Spleen (tissue), 11 donors: ENCODE measurements around the gene ACADS. TPM values are rescaled to one million over a fixed set of nuclear protein-coding genes. Genes with fewer than 3 reads are reported as not detected.
A peak's percentile ranks its signal among the peaks of the same experiment; 100 is the strongest.

Source experiments
- DNase-seq: peaks from one replicate; pipeline ENCODE4 v3.0.0-alpha.2; 2020
- H3K27ac ChIP-seq, 8 donors: fragments of 200-600 bp; sonication (generic) in 7 of 8; 1 replicate in 4 of 8; 2 replicates in 4 of 8; pipeline versions ENCODE4 v1.5.0 to v1.8.0; 2016 to 2021; ENCODE audit warnings: inconsistent platforms in 4 of 8, mild to moderate bottlenecking in 4 of 8, moderate library complexity in 1 of 8
- H3K27me3 ChIP-seq, 7 donors: fragments of 200-600 bp; sonication (generic) in 6 of 7; replicated peaks in 1 of 7; 1 replicate in 4 of 7; 2 replicates in 3 of 7; pipeline versions ENCODE4 v1.5.0 to v1.8.0; 2016 to 2021; ENCODE audit warnings: inconsistent platforms in 3 of 7, mild to moderate bottlenecking in 1 of 7
- H3K36me3 ChIP-seq, 6 donors: fragments of 200-600 bp; sonication (generic) in 5 of 6; 1 replicate in 4 of 6; 2 replicates in 2 of 6; pipeline versions ENCODE4 v1.5.0 to v1.8.0; 2016 to 2021; ENCODE audit warnings: inconsistent platforms in 2 of 6
- H3K4me1 ChIP-seq, 6 donors: fragments of 200-600 bp; sonication (generic) in 5 of 6; 1 replicate in 3 of 6; 2 replicates in 3 of 6; pipeline versions ENCODE4 v1.5.0 to v1.8.0; 2016 to 2021; ENCODE audit warnings: inconsistent platforms in 3 of 6
- H3K4me3 ChIP-seq, 8 donors: fragments of 200-600 bp; sonication (generic) in 7 of 8; 1 replicate in 4 of 8; 2 replicates in 4 of 8; pipeline versions ENCODE4 v1.5.0 to v1.8.0; 2016 to 2021; ENCODE audit warnings: inconsistent platforms in 4 of 8, mild to moderate bottlenecking in 4 of 8, moderate library complexity in 2 of 8
- H3K9me3 ChIP-seq, 8 donors: fragments of 200-600 bp; sonication (generic) in 7 of 8; 1 replicate in 4 of 8; 2 replicates in 4 of 8; pipeline versions ENCODE4 v1.5.0 to v1.8.0; 2016 to 2021; ENCODE audit warnings: inconsistent platforms in 4 of 8
- CTCF ChIP-seq, 11 experiments: fragments of 200-600 bp in 7 of 11; fragments of 450-650 bp in 4 of 11; sonication (generic) in 4 of 11; IDR thresholded peaks in 8 of 11; conservative IDR thresholded peaks in 3 of 11; 1 replicate in 7 of 11; 2 replicates in 4 of 11; pipeline versions ENCODE4 v1.4.0 to v1.8.0; 2016 to 2021; ENCODE audit warnings: antibody characterized with exemption in 11 of 11, inconsistent platforms in 4 of 11, mild to moderate bottlenecking in 1 of 11
- POLR2A ChIP-seq, 3 donors: fragments of 450-650 bp; IDR thresholded peaks; one replicate each; pipeline ENCODE4 v1.5.1; 2017; ENCODE audit warnings: antibody characterized with exemption in 3 of 3, mild to moderate bottlenecking in 1 of 3
- POLR2AphosphoS5 ChIP-seq, 3 donors: sonication (generic); formaldehyde crosslinking; IDR thresholded peaks; one replicate each; pipeline ENCODE4 v1.5.1; 2017; ENCODE audit warnings: antibody characterized with exemption in 3 of 3
- WGBS, 5 donors: extraction: QIAGEN DNeasy Blood & Tissue Kit in 3 of 5; methylation state at CpG; one replicate each; pipeline versions ENCODE4 v1.1.5 to v1.1.7; 2013 to 2018; 5-methylcytosine and 5-hydroxymethylcytosine counted together
- intact Hi-C: fragments of 100-400 bp; cut with DNase I; formaldehyde crosslinking; loops from one replicate; pipeline ENCODE4 v1.15.0; 2023; ENCODE audit warnings: low total_unique reads
- polyA plus RNA-seq, 3 donors: library from polyadenylated mRNA; stranded (reverse); fragments of 200-250 nt; gene quantifications; one replicate each; pipeline ENCODE4 v1.2.1, GENCODE V29; 2013
- total RNA-seq, 7 donors: library from RNA; depleted of rRNA in 3 of 7; stranded (reverse); fragments of >200 nt in 3 of 7; fragmentation: NEBNext Ultra II Directional in 4 of 7; extraction: Animal tissue kit (Norgen Biotek cat#: 25700) in 4 of 7; gene quantifications; one replicate each; pipeline versions ENCODE4 v1.1.0 to v1.2.1, GENCODE V29; 2016 to 2021
- donor health status: healthy with polysubstance abuse.
- donor health status: DM: no; HTN: no; CAD: no; lungs with moderate emphysema.
- donor health status: DM: no; HTN: no; CAD: no.
- donor health status: Bipolar disorder and iron deficiency.
- donor health status: healthy.
- donor health status: DM: no; HTN: no; CAD: no.
- donor health status: DM: yes; HTN: yes; CAD: no.

ACADS gene
- total and polyA plus RNA-seq, 10 donors: 21.2 to 66.4 (median 37.6) TPM

DNA sequence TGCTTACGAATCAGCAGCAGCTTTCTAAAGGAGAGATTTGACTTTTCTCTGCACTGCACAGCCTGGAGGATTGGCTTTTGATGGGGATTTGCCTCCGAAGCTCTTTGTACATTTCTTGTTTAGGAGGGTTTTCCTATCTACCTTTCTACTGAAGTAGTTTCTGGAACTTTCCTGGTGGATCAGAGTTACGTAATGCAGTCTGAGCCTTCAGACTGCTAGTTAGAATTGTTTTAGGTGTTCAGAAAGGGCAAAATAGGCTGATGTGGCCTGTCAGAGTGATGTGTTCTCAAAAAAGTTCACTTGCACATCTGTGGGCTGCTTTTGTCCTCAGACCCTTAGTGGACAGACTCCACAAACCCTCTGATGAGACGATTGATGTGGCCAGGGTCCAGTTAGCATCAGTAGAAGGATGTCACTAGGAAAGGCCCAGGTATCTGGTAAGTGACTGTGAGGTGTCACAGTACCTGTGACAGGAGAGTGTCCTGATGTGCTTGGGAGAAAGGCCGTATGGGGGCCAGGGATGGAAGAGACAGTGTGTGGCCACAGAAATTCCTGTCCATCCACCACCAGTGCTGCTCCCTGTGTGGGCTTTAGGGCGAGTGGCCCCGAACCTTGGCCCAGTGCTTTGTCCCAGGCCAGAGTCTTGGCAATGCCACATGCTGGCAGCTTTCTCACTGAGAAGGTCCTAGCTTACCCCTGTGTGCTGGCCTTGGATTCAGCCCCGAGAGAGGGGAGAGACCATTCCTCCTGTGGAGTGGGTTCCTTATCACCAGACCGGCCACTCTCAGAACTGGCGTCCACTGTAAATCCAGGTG, 4.4 kb upstream of the ACADS start:
- peak overlapping the region in 1 of 8 donors; percentile 26 for H3K27ac ChIP-seq
- 87 to 96% (median 92%) methylated on average over 10 of the region's 10 CpGs for WGBS, 5 donors
- H3K36me3 ChIP-seq: peaks cover 13 to 84% (median 61%) of the 10 kb centered on the region in 6 donors
- peak; percentile 62 for DNase-seq
- TF ChIP-seq POLR2AphosphoS5 (IDR thresholded peaks at IDR 0.05) (no peak), CTCF (IDR thresholded peaks at IDR 0.05 in 8 of 11, conservative IDR thresholded peaks at IDR 0.05 in 3 of 11) (no peak), POLR2A (IDR thresholded peaks at IDR 0.05) (no peak)
- H3K4me1 ChIP-seq: peaks cover 6 to 53% (median 24%) of the 10 kb centered on the region in 6 donors
- no peaks in the 10 kb centered on the region for H3K9me3 ChIP-seq
- no peak overlapping the region for H3K4me3 ChIP-seq
- intact Hi-C loops: loop anchor here (10.0 kb wide), 1 partner anchor 244 kb away; no protein-coding TSS in a partner anchor
- H3K27me3 ChIP-seq: no peaks in the 10 kb centered on the region

DNA sequence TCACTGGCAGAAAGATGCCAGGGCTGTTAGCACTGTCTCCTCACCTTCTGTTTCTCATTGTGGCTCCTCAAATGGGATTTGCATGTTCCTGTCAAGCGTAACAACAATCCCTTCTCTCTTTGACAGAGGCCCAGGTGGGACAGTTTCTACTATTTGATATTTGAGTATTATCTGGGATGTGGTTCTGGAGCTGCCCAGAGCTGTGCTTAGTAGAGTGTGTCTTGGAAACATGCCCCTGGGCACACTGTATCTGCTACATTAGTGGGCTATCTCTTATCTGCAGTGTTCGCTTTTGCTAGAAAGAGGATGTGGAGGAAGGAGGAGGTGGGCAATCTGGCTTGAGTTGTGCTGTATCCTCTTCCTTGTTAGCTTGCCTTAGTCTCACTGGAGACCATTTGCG, 3.8 kb upstream of the ACADS start:
- intact Hi-C loops: loop anchor here (10.0 kb wide), 1 partner anchor 243 kb away; no protein-coding TSS in a partner anchor
- Histone ChIP-seq H3K27me3 (no peaks in the 10 kb centered on the region), H3K27ac (no peak overlapping the region), H3K4me3 (no peak overlapping the region), H3K9me3 (no peaks in the 10 kb centered on the region), H3K4me1 (peaks cover 6 to 60% (median 30%) of the 10 kb centered on the region in 6 donors), H3K36me3 (peaks cover 8 to 77% (median 55%) of the 10 kb centered on the region in 6 donors)
- WGBS, 5 donors: 58 to 76% (median 74%) methylated on average over 3 of the region's 3 CpGs
- TF ChIP-seq POLR2A (IDR thresholded peaks at IDR 0.05) (no peak), POLR2AphosphoS5 (IDR thresholded peaks at IDR 0.05) (no peak), CTCF (IDR thresholded peaks at IDR 0.05 in 8 of 11, conservative IDR thresholded peaks at IDR 0.05 in 3 of 11) (no peak)
- DNase-seq: peak; percentile 15

- H3K27me3 ChIP-seq: no peaks in the 10 kb centered on the region
- peaks cover 6 to 68% (median 32%) of the 10 kb centered on the region in 6 donors for H3K4me1 ChIP-seq
- DNase-seq: peak; percentile 9
- H3K36me3 ChIP-seq: peaks cover 7 to 77% (median 46%) of the 10 kb centered on the region in 6 donors
- 95 to 100% (median 97%) methylated on average over 2 of the region's 2 CpGs for WGBS, 5 donors
- H3K27ac ChIP-seq: no peak overlapping the region
- TF ChIP-seq POLR2A (IDR thresholded peaks at IDR 0.05) (no peak), CTCF (IDR thresholded peaks at IDR 0.05 in 8 of 11, conservative IDR thresholded peaks at IDR 0.05 in 3 of 11) (no peak), POLR2AphosphoS5 (IDR thresholded peaks at IDR 0.05) (no peak)
- intact Hi-C loops: loop anchor here (10.0 kb wide), 1 partner anchor 242 kb away; no protein-coding TSS in a partner anchor
- no peak overlapping the region for H3K4me3 ChIP-seq
- H3K9me3 ChIP-seq: no peaks in the 10 kb centered on the region
Measured at GRCh38 chr12:120722784-120723183, 2.8 kb upstream of the ACADS start.

DNA sequence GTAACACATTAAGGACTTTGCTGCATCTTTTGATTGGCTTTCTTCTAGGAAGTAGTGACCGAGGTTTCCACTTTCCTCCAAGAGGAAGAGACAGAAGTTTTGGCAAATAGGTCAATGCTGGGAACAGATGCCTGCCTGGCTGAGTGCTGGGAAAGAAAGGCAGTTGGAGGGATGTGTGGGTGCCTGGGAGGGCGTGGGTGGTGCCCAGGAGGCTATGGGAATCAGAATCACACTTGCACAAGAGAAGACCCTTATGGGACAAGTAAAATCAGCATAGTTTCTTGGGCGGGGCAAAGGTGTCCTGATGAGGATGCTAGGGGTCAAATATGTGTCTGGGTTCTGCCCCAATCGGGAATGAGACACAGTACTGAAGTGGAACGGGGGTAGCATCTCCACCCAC, 906 bp upstream of the ACADS start:
- H3K27ac ChIP-seq: peak overlapping the region in 1 of 8 donors; percentile 90
- WGBS, 5 donors: 68 to 86% (median 75%) methylated on average over 5 of the region's 5 CpGs

More for the DNA sequence above, 906 bp upstream of the ACADS start:
- H3K9me3 ChIP-seq: no peaks in the 10 kb centered on the region
- peak overlapping the region in 1 of 8 donors; percentile 89 for H3K4me3 ChIP-seq
- peaks cover 6 to 65% (median 31%) of the 10 kb centered on the region in 6 donors for H3K4me1 ChIP-seq
- intact Hi-C loops: loop anchor here (10.0 kb wide), 1 partner anchor 240 kb away; no protein-coding TSS in a partner anchor
- peak; percentile 31 for DNase-seq
- H3K36me3 ChIP-seq: peaks cover 7 to 77% (median 35%) of the 10 kb centered on the region in 6 donors
- no peaks in the 10 kb centered on the region for H3K27me3 ChIP-seq
- TF ChIP-seq POLR2A (IDR thresholded peaks at IDR 0.05): no peak
- TF ChIP-seq CTCF (IDR thresholded peaks at IDR 0.05 in 8 of 11, conservative IDR thresholded peaks at IDR 0.05 in 3 of 11): no peak
- TF ChIP-seq POLR2AphosphoS5 (IDR thresholded peaks at IDR 0.05): no peak
